Suprapubic skin (tissue), 4 donors: ENCODE measurements around the gene RBM12. TPM values are rescaled to one million over a fixed set of nuclear protein-coding genes. Genes with fewer than 3 reads are reported as not detected.

Source experiments
- DNase-seq, 2 donors: peaks; one replicate each; pipeline ENCODE4 v3.0.0-alpha.2; 2019; ENCODE audit warnings: low spot score in 2 of 2
- H3K27ac ChIP-seq: fragments of 200-600 bp; sonication (generic); one replicate; pipeline ENCODE4 v1.5.1; 2019
- H3K27me3 ChIP-seq: fragments of 200-600 bp; sonication (generic); one replicate; pipeline ENCODE4 v1.5.1; 2019
- H3K36me3 ChIP-seq: fragments of 200-600 bp; sonication (generic); one replicate; pipeline ENCODE4 v1.5.1; 2019
- H3K4me1 ChIP-seq: fragments of 200-600 bp; sonication (generic); one replicate; pipeline ENCODE4 v1.5.1; 2019
- H3K4me3 ChIP-seq: fragments of 200-600 bp; sonication (generic); one replicate; pipeline ENCODE4 v1.5.1; 2019; ENCODE audit warnings: mild to moderate bottlenecking
- H3K9me3 ChIP-seq: fragments of 200-600 bp; sonication (generic); one replicate; pipeline ENCODE4 v1.5.1; 2019
- EP300 ChIP-seq: sonication (generic); formaldehyde crosslinking; IDR thresholded peaks from one replicate; pipeline ENCODE4 v1.6.1; 2017; ENCODE audit warnings: antibody characterized with exemption
- POLR2A ChIP-seq, 2 donors: fragments of 450-650 bp; IDR thresholded peaks; one replicate each; pipeline ENCODE4 v1.6.1; 2017; ENCODE audit warnings: antibody characterized with exemption in 2 of 2, mild to moderate bottlenecking in 2 of 2, moderate library complexity in 2 of 2
- POLR2AphosphoS5 ChIP-seq, 3 donors: sonication (generic); formaldehyde crosslinking; IDR thresholded peaks; one replicate each; pipeline ENCODE4 v1.6.1; 2017; ENCODE audit warnings: antibody characterized with exemption in 3 of 3
- WGBS: methylation state at CpG from one replicate; pipeline ENCODE4 v1.1.5; 2018; 5-methylcytosine and 5-hydroxymethylcytosine counted together
- total RNA-seq, 4 donors: library from RNA; depleted of rRNA; stranded (reverse); fragments of >200 nt; gene quantifications; one replicate each; pipeline ENCODE4 v1.1.0, GENCODE V29; 2016
- TF ChIP-seq, protein P1 (sequence below), 2 donors: fragments of 200-600 bp in 1 of 2; fragments of 450-650 bp in 1 of 2; sonication (generic) in 1 of 2; IDR thresholded peaks; one replicate each; pipeline ENCODE4 v1.5.1; 2016 to 2019; ENCODE audit warnings: antibody characterized with exemption in 2 of 2, mild to moderate bottlenecking in 1 of 2, moderate library complexity in 1 of 2

Gene RBM12
- total RNA-seq, 4 donors from 2014 or later = 21.6 to 38.7 (median 32.7) TPM

DNA sequence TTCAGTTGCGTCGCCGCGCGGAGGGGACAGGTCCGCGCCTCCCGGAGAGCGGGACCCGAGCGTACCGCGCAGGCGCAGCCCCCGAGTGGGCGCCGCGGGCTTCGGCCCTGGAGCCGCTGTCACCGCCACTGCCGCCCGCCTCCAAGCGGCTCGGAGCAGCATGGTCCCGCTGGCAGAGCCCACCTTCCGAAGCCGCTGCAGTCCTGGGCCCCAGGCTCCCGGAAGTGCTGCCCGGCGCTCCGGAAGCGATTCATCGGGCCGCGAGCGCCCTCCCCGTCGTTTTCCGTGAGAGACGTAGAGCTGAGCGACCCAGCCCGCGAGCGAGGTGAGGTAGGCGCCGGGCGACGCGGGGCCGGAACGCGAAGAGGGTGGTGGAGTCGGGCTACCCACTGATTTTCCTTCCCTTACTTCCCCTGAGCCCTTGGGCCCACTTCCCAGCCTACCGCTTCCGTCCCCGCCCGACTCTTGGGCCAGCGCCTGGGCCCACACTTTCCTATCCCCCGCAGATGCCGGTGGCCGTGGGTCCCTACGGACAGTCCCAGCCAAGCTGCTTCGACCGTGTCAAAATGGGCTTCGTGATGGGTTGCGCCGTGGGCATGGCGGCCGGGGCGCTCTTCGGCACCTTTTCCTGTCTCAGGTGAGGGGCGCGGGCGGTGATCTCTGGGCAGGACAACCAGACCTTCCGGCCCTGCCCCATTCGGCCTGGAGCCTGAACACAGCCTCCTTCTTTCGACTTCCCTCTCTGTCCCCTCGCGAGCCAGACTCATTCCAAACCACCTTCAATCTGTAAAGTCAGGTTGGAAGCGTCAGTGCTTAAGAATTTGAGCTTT, 34.6 kb upstream of the RBM12 start, which contains the start of the genes NFS1 and ROMO1:
TSS of gene NFS1 (minus strand) at position 226 of the 830 bp plus-strand sequence. CDS start at position 162, 64 bp downstream.
TSS of gene ROMO1 (plus strand) at position 279 of the 830 bp plus-strand sequence. CDS start at position 507, 228 bp downstream.
- 0% methylated on average over 4 of the region's 81 CpGs for WGBS
- H3K27me3 ChIP-seq = no peaks in the 10 kb centered on the region

DNA sequence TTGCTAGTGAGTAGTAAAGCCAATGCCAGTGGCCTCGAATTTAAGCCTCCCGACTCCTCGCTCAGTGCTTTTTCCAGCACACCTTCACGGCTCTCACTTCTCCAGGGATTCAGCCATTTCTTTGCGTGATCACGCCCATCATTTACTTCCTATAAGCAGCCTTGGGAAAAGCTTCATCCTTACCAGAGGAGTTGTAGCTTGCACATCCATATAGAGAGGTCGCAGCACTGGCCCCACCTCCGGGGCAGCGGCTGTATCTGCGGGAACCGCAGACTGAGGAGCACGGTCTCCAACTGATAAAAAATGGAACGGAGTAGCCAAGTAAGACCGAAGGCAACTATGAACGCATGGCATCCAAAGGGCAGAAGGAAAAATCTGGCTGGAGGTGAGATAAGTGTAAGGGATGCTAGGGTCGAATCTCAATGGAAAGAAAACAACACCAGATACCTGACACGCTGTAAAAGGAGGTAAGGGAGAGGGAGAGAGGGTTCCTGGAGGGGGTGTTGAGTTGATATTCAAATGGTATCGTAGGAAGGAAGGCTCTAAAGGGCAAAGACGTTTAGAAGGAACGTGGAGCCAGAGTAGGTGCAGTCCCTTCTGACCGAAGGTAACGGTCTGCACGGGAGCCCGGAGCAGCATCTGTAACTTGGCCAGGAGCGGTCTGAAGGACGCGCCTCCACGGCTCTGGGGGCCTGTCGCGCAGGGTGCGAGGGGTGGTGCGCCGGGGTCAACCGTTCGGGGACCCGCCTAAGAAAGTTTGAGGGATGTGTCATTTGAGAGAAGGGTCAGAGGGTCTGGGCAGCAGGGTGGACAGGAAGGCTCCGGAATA, 33.8 kb upstream of the RBM12 start:
- Histone ChIP-seq H3K27me3 (no peaks in the 10 kb centered on the region), H3K4me3 (peak overlapping the region; percentile 81), H3K9me3 (no peaks in the 10 kb centered on the region), H3K27ac (peak overlapping the region; percentile 89), H3K36me3 (peaks cover 41% of the 10 kb centered on the region), H3K4me1 (peaks cover 29% of the 10 kb centered on the region)
- 7% methylated on average over 36 of the region's 37 CpGs for WGBS
- TF ChIP-seq POLR2AphosphoS5 (IDR thresholded peaks at IDR 0.05) (no peak), POLR2A (IDR thresholded peaks at IDR 0.05) (no peak), EP300 (no peak)
- TF ChIP-seq, protein P1, sequence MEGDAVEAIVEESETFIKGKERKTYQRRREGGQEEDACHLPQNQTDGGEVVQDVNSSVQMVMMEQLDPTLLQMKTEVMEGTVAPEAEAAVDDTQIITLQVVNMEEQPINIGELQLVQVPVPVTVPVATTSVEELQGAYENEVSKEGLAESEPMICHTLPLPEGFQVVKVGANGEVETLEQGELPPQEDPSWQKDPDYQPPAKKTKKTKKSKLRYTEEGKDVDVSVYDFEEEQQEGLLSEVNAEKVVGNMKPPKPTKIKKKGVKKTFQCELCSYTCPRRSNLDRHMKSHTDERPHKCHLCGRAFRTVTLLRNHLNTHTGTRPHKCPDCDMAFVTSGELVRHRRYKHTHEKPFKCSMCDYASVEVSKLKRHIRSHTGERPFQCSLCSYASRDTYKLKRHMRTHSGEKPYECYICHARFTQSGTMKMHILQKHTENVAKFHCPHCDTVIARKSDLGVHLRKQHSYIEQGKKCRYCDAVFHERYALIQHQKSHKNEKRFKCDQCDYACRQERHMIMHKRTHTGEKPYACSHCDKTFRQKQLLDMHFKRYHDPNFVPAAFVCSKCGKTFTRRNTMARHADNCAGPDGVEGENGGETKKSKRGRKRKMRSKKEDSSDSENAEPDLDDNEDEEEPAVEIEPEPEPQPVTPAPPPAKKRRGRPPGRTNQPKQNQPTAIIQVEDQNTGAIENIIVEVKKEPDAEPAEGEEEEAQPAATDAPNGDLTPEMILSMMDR (IDR thresholded peaks at IDR 0.05) = no peak
- DNase-seq = peak in 1 of 2 donors; percentile 73

More for the DNA sequence above, 34.6 kb upstream of the RBM12 start, which contains the start of the genes NFS1 and ROMO1:
- TF ChIP-seq EP300 (no peak), POLR2A (IDR thresholded peaks at IDR 0.05) (peak in 1 of 2 donors; percentile 72), POLR2AphosphoS5 (IDR thresholded peaks at IDR 0.05) (peak in 2 of 3 donors; percentile 43 to 70)
- TF ChIP-seq, protein P1 (IDR thresholded peaks at IDR 0.05) = peak in 1 of 2 donors; percentile 24
- H3K36me3 ChIP-seq = peaks cover 41% of the 10 kb centered on the region
- no peaks in the 10 kb centered on the region for H3K9me3 ChIP-seq
- peak within 1 kb of the TSS; percentile 89 for H3K27ac ChIP-seq
- H3K4me1 ChIP-seq = peaks cover 29% of the 10 kb centered on the region
- H3K4me3 ChIP-seq = peak within 1 kb of the TSS; percentile 81
- DNase-seq = peak; percentile 91 to 93

DNA sequence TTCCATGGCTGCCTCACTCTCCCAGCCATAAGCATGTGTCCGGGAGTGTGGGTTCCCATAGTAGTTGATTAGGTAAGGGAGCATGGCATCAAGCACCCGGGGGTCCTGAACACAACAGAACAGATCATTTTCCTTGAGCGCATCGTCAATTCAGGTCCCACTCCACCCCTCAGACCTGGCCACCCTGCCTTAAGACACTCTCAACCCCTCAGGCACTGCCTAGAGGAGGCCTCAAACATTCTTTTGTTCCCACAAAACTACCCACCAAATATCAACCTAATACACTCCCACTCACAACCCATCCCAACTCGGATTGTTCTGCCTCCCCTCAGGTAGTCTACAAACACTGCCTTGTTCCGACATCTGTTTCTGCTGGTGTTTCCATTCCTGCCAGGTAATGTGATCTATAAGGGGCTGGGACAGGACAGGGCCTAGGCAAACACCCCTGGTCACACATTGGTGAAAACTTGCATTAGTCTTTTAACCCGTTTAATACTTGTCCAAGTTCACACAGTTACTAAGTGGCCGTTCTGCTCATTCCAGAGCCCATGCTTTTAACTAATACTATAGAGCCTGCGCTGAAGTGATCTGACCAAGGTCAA, 33.1 kb upstream of the RBM12 start:
- Histone ChIP-seq H3K9me3 (no peaks in the 10 kb centered on the region), H3K36me3 (peaks cover 41% of the 10 kb centered on the region), H3K27me3 (no peaks in the 10 kb centered on the region), H3K27ac (no peak overlapping the region), H3K4me3 (peak overlapping the region; percentile 81), H3K4me1 (peaks cover 29% of the 10 kb centered on the region)
- TF ChIP-seq EP300 (no peak), POLR2A (IDR thresholded peaks at IDR 0.05) (no peak), POLR2AphosphoS5 (IDR thresholded peaks at IDR 0.05) (no peak)
- TF ChIP-seq, protein P1 (IDR thresholded peaks at IDR 0.05) = no peak
- DNase-seq = no peak
- 73% methylated on average over 9 of the region's 9 CpGs for WGBS

DNA sequence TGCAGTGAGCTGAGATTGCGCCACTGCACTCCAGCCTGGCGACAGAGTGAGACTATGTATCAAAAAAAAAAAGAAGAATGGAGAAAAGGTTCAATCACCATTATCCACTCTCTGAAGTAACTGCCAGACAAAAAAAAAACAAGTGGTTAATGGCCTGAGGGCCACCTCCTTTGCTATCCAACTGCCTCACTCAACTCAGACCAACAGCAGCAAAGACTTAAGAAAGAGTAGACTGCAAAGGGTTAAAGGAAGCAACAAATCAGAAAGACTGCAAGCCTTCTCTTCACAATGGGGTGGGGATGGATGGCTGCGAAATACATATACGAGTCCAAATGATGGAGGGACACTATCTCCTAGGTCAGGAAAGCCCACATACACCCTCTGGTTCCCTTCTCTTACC, 31.3 kb upstream of the RBM12 start:
- peaks cover 50% of the 10 kb centered on the region for H3K36me3 ChIP-seq
- H3K4me1 ChIP-seq = peaks cover 29% of the 10 kb centered on the region
- no peaks in the 10 kb centered on the region for H3K27me3 ChIP-seq
- H3K27ac ChIP-seq = no peak overlapping the region
- TF ChIP-seq POLR2A (IDR thresholded peaks at IDR 0.05) = no peak
- no peaks in the 10 kb centered on the region for H3K9me3 ChIP-seq
- WGBS = 92% methylated on average over 4 of the region's 4 CpGs
- H3K4me3 ChIP-seq = no peak overlapping the region
- DNase-seq = no peak

DNA sequence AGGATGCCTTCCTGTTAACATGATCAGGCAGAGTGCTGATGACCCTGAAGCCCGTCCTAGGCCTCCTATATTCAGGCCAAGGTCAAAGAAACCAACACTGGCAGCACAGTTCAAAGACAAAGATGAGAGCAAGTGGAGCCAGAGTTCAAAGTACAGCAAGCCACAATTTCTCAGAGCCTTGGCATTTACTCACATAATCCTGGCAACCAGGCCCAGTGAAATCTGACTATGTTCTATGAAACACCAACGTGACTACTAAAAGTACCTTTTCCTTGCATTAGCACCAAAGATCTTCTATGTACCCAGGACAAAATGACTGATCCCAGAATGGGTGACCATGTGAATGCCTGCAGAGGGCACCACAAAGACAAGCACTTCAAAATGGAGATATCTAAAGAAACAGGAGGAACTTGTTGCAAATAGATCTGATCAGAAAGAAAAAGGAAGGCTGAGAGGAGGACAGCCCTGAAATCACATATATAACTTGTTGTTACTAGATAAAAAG, 30.6 kb upstream of the RBM12 start:
- no peak overlapping the region for H3K27ac ChIP-seq
- no peak overlapping the region for H3K4me3 ChIP-seq
- peaks cover 55% of the 10 kb centered on the region for H3K36me3 ChIP-seq
- 92% methylated on average over 2 of the region's 2 CpGs for WGBS
- peaks cover 23% of the 10 kb centered on the region for H3K4me1 ChIP-seq
- H3K27me3 ChIP-seq = no peaks in the 10 kb centered on the region
- no peak for DNase-seq
- no peak for TF ChIP-seq POLR2AphosphoS5 (IDR thresholded peaks at IDR 0.05)
- no peak for TF ChIP-seq POLR2A (IDR thresholded peaks at IDR 0.05)
- no peak for TF ChIP-seq EP300
- TF ChIP-seq, protein P1 (IDR thresholded peaks at IDR 0.05) = no peak
- H3K9me3 ChIP-seq = no peaks in the 10 kb centered on the region
